Bronchial epithelial cell (primary cell): ENCODE results near the gene TPRG1L. TPM values are rescaled to one million over a fixed set of nuclear protein-coding genes. Genes with fewer than 3 reads are reported as not detected.

ENCODE experiments used
- DNase-seq: peaks from one replicate; pipeline ENCODE4 v3.0.0-alpha.2; 2010; ENCODE audit warnings: low read depth
- FAIRE-seq: peaks from 2 replicates; lab custom pipeline; 2011; peaks lifted over from hg19 to GRCh38; lab: Jason Lieb, UNC
- H3K27me3 ChIP-seq: 2 replicates; pipeline ENCODE4 v1.5.1; 2011; ENCODE audit warnings: low read length; ENCODE audit not compliant: control insufficient read depth, insufficient read depth
- H3K36me3 ChIP-seq: 2 replicates; pipeline ENCODE4 v1.5.1; 2011; ENCODE audit warnings: low read length; ENCODE audit not compliant: control insufficient read depth, insufficient read depth
- H3K4me3 ChIP-seq: 2 replicates; pipeline ENCODE4 v1.5.1; 2011; ENCODE audit warnings: mild to moderate bottlenecking, low read depth, low read length, control low read depth
- CTCF ChIP-seq: IDR thresholded peaks from 2 replicates; pipeline ENCODE4 v1.5.1; 2011; ENCODE audit warnings: mild to moderate bottlenecking, moderate library complexity, low read length, control low read depth, inconsistent platforms; ENCODE audit not compliant: insufficient read depth, severe bottlenecking
- total RNA-seq: library from RNA; depleted of rRNA; stranded (reverse); fragments of >200 nt; gene quantifications from 2 replicates; pipeline ENCODE4 v1.2.1, GENCODE V29; 2014

Gene TPRG1L
- total RNA-seq, 1 donor from 2014 or later: 33.4 TPM

DNA sequence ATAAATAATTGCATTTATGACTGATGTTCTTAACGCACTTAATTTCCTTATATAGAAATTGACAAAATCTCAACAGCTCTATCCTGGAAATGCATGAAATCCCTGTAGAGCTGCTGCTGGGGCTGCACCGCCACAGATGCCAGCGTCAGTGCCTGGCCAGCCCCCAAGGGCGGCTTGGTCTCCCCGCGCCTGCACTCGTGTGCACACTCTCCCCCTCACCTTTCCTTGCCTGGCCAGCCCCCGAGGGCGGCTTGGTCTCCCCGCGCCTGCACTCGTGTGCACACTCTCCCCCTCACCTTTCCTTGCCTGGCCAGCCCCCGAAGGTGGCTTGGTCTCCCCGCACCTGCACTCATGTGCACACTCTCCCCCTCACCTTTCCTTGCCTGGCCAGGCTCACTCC is 11.3 kb downstream of the TPRG1L start:
- no peak for TF ChIP-seq CTCF
- Histone ChIP-seq H3K27me3 (no peaks in the 10 kb centered on the region), H3K4me3 (no peak overlapping the region), H3K36me3 (peaks cover 19% of the 10 kb centered on the region)
- DNase-seq (no peak), FAIRE-seq (no peak)

DNA sequence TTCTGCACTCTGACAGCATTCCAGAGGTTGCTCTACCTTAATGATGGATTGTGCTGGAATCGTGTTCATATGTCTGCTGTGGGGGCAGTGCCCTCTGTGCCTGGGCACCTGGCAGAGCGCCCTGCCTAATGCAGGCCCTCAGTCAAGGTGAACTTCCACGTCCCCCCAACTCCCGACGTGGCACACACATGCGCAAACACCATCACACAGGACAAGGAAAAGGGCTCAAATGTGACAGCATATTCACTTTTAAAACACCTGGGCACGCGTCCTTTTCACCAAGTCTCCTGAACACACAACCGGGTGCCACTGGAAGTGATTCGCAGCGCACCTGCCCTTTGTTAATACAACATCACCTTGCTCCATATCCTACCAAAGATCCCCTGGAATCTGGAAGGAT is 11.7 kb downstream of the TPRG1L start:
- FAIRE-seq (no peak), DNase-seq (no peak)
- no peaks in the 10 kb centered on the region for H3K27me3 ChIP-seq
- H3K4me3 ChIP-seq: no peak overlapping the region
- TF ChIP-seq CTCF: no peak
- peaks cover 19% of the 10 kb centered on the region for H3K36me3 ChIP-seq

DNA sequence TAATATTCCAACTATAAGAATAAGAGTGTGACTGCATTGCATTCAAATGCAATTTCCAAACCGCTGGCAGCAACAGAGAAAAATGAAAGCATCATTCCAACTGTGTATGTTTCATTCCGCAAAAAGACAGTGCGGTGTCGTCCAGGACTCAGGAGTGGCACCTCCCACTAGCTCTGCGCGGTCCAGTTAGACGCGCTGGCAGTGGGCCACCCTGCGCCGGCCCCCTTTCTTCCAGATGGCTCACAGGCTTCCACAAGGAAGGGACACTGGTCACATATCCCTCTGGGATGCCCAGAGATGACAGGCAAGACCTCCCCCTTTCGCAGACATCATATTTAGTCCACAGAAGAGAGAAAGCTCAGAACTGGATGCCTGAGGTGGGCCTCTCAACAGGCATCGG is 13.2 kb downstream of the TPRG1L start:
- Histone ChIP-seq H3K4me3 (no peak overlapping the region), H3K27me3 (no peaks in the 10 kb centered on the region), H3K36me3 (peaks cover 19% of the 10 kb centered on the region)
- no peak for TF ChIP-seq CTCF
- no peak for FAIRE-seq
- no peak for DNase-seq

GRCh38 chr1:3638676-3639075 is 13.9 kb downstream of the TPRG1L start:
- Histone ChIP-seq H3K36me3 (peaks cover 15% of the 10 kb centered on the region), H3K4me3 (no peak overlapping the region), H3K27me3 (no peaks in the 10 kb centered on the region)
- FAIRE-seq (no peak), DNase-seq (no peak)
- TF ChIP-seq CTCF: no peak

DNA sequence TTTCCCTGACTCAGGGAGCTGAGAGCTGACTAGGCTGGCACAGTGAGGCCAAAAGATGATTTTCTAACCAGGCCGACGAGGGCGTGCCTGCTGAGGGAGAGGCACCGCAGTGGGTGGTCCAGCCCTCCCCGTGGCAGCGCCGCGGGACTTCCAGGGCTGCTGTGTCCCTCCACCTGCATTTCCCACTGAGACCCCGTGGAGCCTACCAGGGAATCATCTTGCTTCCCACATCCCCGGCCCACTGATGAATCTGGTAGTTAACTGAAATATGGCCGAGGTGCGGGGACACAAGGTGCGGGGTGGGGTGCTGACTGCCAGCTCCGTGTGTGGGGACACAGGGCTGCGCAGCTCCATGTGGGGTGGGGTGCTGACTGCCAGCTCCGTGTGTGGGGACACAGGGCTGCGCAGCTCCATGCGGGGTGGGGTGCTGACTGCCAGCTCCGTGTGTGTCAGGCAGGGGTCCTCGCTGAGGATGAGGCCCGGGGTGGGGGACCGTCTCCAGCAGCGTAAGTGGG is 14.6 kb downstream of the TPRG1L start:
- no peak for FAIRE-seq
- Histone ChIP-seq H3K4me3 (no peak overlapping the region), H3K36me3 (peaks cover 12% of the 10 kb centered on the region), H3K27me3 (no peaks in the 10 kb centered on the region)
- no peak for DNase-seq
- TF ChIP-seq CTCF: no peak
